ENCODE results near the gene PADI3.

PADI3 gene, protein sequence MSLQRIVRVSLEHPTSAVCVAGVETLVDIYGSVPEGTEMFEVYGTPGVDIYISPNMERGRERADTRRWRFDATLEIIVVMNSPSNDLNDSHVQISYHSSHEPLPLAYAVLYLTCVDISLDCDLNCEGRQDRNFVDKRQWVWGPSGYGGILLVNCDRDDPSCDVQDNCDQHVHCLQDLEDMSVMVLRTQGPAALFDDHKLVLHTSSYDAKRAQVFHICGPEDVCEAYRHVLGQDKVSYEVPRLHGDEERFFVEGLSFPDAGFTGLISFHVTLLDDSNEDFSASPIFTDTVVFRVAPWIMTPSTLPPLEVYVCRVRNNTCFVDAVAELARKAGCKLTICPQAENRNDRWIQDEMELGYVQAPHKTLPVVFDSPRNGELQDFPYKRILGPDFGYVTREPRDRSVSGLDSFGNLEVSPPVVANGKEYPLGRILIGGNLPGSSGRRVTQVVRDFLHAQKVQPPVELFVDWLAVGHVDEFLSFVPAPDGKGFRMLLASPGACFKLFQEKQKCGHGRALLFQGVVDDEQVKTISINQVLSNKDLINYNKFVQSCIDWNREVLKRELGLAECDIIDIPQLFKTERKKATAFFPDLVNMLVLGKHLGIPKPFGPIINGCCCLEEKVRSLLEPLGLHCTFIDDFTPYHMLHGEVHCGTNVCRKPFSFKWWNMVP

DNA sequence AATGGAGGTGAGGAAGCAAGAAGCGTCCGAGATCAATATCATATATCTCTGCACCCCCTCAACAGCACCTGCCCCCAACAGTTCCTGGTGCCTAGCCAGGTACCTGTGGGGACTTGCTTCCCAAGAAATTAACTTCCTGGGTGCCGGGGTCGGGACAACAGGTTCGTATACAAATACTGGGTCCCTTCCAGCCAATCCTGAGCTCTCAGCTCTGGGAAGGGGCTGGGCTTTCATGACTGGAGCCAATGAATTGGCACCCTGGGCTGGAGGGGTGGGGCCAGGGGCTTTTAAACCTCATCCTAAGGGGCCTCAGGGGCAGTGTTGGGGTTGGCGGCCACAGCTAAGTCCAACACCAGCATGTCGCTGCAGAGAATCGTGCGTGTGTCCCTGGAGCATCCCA, at the start of gene PADI3:
Gene PADI3, plus strand, starts transcription at position 318 of the 400 bp plus-strand sequence. Its CDS starts 40 bp downstream, at position 358.
- Histone ChIP-seq H2AFZ (ENCODE audit: low read depth) (no peak within 1 kb of the TSS), H3K79me2 (ENCODE audit: insufficient read depth, low read depth) (no peaks in the 10 kb centered on the region), H4K20me1 (ENCODE audit: insufficient read depth) (no peaks in the 10 kb centered on the region), H3K4me2 (no peak within 1 kb of the TSS), H3K4me1 (ENCODE audit: low read depth, poor library complexity, severe bottlenecking) (no peaks in the 10 kb centered on the region), H3K4me3 (IDR thresholded peaks at IDR 0.05; ENCODE audit: insufficient read depth, low read depth, low read length) (no peak within 1 kb of the TSS), H3K9ac (no peak within 1 kb of the TSS), H3K27ac (no peak within 1 kb of the TSS), H3K27me3 (ENCODE audit: insufficient read depth, low read depth) (peaks cover 61% of the 10 kb centered on the region), H3K36me3 (ENCODE audit: insufficient read depth) (no peaks in the 10 kb centered on the region)
- TF ChIP-seq, protein P1, sequence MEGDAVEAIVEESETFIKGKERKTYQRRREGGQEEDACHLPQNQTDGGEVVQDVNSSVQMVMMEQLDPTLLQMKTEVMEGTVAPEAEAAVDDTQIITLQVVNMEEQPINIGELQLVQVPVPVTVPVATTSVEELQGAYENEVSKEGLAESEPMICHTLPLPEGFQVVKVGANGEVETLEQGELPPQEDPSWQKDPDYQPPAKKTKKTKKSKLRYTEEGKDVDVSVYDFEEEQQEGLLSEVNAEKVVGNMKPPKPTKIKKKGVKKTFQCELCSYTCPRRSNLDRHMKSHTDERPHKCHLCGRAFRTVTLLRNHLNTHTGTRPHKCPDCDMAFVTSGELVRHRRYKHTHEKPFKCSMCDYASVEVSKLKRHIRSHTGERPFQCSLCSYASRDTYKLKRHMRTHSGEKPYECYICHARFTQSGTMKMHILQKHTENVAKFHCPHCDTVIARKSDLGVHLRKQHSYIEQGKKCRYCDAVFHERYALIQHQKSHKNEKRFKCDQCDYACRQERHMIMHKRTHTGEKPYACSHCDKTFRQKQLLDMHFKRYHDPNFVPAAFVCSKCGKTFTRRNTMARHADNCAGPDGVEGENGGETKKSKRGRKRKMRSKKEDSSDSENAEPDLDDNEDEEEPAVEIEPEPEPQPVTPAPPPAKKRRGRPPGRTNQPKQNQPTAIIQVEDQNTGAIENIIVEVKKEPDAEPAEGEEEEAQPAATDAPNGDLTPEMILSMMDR (conservative IDR thresholded peaks at IDR 0.05; ENCODE audit: low read depth, low read length) = no peak

DNA sequence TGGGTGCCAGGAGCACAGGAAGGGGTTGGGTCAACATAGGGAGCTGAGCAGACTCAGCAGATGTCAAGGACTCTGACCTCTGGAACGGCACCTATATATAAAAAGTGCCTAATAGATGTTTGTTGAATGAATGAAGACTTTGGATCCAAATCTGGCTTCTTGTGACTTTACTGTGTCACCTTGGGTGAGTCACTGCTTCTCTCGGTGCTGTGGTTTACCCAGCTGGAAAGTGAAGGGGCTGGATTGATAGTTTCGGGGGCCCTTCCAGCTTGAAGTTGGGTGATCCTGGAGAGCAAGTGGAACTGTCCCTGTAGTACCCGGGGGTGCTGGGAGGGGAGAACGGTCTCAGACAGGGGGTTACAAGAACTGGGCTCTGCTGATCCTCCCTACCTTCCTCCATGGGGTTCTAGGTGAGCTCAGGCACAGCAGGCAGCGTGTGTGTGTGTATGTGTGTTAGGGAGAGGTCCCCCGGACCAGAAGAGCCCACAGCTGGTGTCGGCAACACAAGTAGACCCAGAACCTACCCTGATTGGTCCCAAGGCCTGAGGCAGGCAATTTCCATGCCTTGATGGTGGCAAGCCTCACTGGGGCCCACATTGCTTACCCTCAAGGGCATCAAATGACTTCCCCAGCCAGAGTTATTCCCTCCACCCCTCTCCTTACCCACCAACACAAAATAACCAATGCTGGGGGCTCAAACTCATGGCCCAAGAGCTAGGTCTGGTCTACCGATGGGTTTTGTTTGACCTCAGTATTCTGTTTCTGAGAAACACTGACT, 49.4 kb upstream of the PADI3 start:
- TF ChIP-seq, protein P1 (conservative IDR thresholded peaks at IDR 0.05; ENCODE audit: low read depth, low read length) = no peak
- no peak overlapping the region for H3K9ac ChIP-seq
- H2AFZ ChIP-seq (ENCODE audit: low read depth) = no peak overlapping the region
- H3K4me3 ChIP-seq (IDR thresholded peaks at IDR 0.05; ENCODE audit: insufficient read depth, low read depth, low read length) = no peak overlapping the region
- no peaks in the 10 kb centered on the region for H4K20me1 ChIP-seq (ENCODE audit: insufficient read depth)
- no peaks in the 10 kb centered on the region for H3K4me1 ChIP-seq (ENCODE audit: low read depth, poor library complexity, severe bottlenecking)
- H3K36me3 ChIP-seq (ENCODE audit: insufficient read depth) = no peaks in the 10 kb centered on the region
- no peak overlapping the region for H3K27ac ChIP-seq
- no peaks in the 10 kb centered on the region for H3K79me2 ChIP-seq (ENCODE audit: insufficient read depth, low read depth)
- peaks cover 61% of the 10 kb centered on the region for H3K27me3 ChIP-seq (ENCODE audit: insufficient read depth, low read depth)
- no peak overlapping the region for H3K4me2 ChIP-seq

DNA sequence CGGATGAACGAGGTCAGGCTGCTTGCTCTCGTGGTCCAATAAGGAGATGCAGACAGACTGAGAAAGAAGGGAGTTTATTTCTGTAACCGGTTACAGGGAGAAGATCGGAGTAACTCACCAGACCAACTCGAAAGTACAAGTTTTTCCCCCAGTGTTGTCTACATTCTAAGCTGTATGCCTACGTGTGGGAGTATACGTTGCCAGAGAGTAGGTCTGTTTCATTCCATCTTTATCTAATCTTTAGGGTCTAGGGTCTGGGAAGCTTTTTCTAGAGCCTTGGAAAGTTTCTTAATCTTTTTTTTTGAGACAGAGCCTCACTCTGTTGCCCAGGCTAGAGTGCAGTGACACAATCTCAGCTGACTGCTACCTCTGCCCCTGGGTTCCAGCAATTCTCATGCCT, 48.7 kb upstream of the PADI3 start:
- Histone ChIP-seq H3K4me1 (ENCODE audit: low read depth, poor library complexity, severe bottlenecking) (no peaks in the 10 kb centered on the region), H3K9ac (no peak overlapping the region), H4K20me1 (ENCODE audit: insufficient read depth) (no peaks in the 10 kb centered on the region), H3K36me3 (ENCODE audit: insufficient read depth) (no peaks in the 10 kb centered on the region), H3K79me2 (ENCODE audit: insufficient read depth, low read depth) (no peaks in the 10 kb centered on the region), H3K27ac (no peak overlapping the region), H3K27me3 (ENCODE audit: insufficient read depth, low read depth) (peaks cover 67% of the 10 kb centered on the region), H3K4me2 (no peak overlapping the region), H2AFZ (ENCODE audit: low read depth) (no peak overlapping the region), H3K4me3 (IDR thresholded peaks at IDR 0.05; ENCODE audit: insufficient read depth, low read depth, low read length) (no peak overlapping the region)
- TF ChIP-seq, protein P1 (conservative IDR thresholded peaks at IDR 0.05; ENCODE audit: low read depth, low read length) = no peak

DNA sequence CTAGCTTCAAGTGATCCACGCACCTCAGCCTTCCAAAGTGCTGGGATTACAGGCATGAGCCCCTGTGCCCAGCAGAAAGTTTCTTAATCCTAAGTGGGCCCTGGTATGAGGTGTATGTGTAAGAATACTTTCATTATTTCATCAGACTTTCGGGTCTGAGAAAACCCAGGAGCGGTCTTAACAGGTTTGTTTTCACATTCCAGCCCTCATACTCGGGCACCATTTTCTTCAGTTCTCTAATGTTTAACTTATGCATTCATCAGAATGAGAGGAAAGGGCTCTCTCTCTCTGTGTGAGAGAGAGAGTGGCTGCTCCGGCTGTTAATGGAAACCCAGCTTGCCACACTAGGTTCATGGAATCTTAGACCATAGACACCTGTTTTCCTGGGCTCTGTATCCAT, 48.1 kb upstream of the PADI3 start:
- Histone ChIP-seq H3K4me3 (IDR thresholded peaks at IDR 0.05; ENCODE audit: insufficient read depth, low read depth, low read length) (no peak overlapping the region), H3K27ac (no peak overlapping the region), H3K79me2 (ENCODE audit: insufficient read depth, low read depth) (no peaks in the 10 kb centered on the region), H2AFZ (ENCODE audit: low read depth) (no peak overlapping the region), H4K20me1 (ENCODE audit: insufficient read depth) (no peaks in the 10 kb centered on the region), H3K9ac (no peak overlapping the region), H3K36me3 (ENCODE audit: insufficient read depth) (no peaks in the 10 kb centered on the region), H3K4me1 (ENCODE audit: low read depth, poor library complexity, severe bottlenecking) (no peaks in the 10 kb centered on the region), H3K4me2 (no peak overlapping the region), H3K27me3 (ENCODE audit: insufficient read depth, low read depth) (peaks cover 63% of the 10 kb centered on the region)
- TF ChIP-seq, protein P1 (conservative IDR thresholded peaks at IDR 0.05; ENCODE audit: low read depth, low read length) = no peak
